ENCODE results near the gene PACRG.

GRCh38 chr6:162965366-162965765 lies 237.6 kb downstream of the PACRG start:
- TF ChIP-seq CTCF (conservative IDR thresholded peaks at IDR 0.05; ENCODE audit: low read depth, low read length) (no peak), CEBPB (IDR thresholded peaks at IDR 0.05; ENCODE audit: low read depth, low read length) (no peak), POLR2A (IDR thresholded peaks at IDR 0.05; ENCODE audit: low read depth, low read length) (no peak), CHD1 (IDR thresholded peaks at IDR 0.05; ENCODE audit: low read depth, low read length) (no peak), NFE2L2 (IDR thresholded peaks at IDR 0.05; ENCODE audit: low read depth, low read length) (no peak), BHLHE40 (IDR thresholded peaks at IDR 0.05; ENCODE audit: low read depth, low read length) (no peak), MAZ (IDR thresholded peaks at IDR 0.05; ENCODE audit: borderline replicate concordance, low read depth, low read length) (no peak), RCOR1 (IDR thresholded peaks at IDR 0.05; ENCODE audit: insufficient replicate concordance, low read length) (no peak), SMC3 (IDR thresholded peaks at IDR 0.05; ENCODE audit: low read depth, low read length) (no peak)
